ENCODE results near the gene SOWAHD.
"Not testable (repeated sequence)": the region's sequence is repeated elsewhere in the genome, so short reads cannot be mapped to it uniquely, and the experiment has no call there.

Gene SOWAHD

DNA sequence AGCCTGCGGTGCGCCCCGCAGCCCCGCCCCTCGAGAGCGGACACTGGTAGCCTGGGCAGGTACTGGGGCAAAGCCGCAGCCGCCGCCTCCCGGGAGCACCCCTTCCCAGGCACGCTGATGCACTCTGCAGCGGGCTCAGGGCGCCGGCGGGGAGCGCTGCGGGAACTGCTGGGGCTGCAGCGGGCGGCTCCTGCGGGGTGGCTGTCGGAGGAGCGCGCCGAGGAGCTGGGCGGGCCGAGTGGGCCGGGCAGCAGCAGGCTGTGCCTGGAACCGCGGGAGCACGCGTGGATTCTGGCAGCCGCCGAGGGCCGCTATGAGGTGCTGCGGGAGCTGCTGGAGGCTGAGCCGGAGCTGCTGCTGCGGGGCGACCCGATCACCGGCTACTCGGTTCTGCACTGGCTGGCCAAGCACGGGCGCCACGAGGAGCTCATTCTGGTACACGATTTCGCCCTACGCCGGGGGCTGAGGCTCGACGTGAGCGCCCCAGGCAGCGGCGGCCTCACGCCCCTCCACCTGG, 401 bp downstream of the SOWAHD start:
- no peak for DNase-seq (ENCODE audit: low read depth in 2 of 2)

- no peak for DNase-seq (ENCODE audit: low read depth in 2 of 2)
Observed at GRCh38 chrX:119759248-119759766, 919 bp downstream of the SOWAHD start.

GRCh38 chrX:119760026-119760877, 1.9 kb downstream of the SOWAHD start:
- DNase-seq (ENCODE audit: low read depth in 2 of 2): no peak

DNA sequence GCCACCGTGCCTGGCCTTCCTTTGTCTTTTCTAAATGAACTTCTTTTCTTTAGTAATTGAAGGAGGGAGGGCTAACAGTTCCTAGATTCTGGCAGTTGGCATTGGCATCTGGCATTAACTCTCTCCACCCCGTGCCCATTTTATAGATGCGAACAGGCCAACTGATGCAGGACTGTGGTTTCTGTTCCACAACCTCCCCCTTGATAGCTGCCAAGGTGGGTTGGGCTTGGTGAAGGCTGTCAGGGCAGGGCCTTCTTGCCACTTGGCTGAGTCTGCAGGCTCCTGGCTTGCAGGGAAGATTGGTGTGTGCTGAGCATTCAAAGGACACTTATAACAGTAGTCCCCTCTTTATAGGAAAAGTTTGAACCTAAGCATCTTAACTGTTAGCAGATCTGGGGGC, 4.3 kb downstream of the SOWAHD start:
- DNase-seq (ENCODE audit: low read depth in 2 of 2): no peak

DNA sequence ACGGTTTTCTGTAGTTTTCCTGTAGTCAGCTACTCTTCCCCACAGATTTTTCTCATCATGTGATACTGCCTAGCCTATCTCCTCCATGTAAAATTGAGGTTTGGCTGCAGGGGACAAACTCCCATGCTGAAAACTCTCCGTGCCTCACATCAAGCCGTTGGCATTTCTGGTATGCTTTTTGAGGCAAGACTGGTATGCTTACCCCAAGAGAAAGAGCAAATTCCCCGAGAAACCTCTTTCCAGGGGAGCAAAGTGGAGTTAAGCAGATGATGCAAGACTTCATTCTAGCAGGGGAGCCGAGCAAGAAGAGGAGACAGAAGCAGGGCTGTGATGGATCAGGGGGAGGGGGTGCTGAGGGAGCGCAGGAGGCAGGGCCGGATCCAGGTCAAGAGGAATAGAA, 4.8 kb downstream of the SOWAHD start:
- no peak for DNase-seq (ENCODE audit: low read depth in 2 of 2)

DNA sequence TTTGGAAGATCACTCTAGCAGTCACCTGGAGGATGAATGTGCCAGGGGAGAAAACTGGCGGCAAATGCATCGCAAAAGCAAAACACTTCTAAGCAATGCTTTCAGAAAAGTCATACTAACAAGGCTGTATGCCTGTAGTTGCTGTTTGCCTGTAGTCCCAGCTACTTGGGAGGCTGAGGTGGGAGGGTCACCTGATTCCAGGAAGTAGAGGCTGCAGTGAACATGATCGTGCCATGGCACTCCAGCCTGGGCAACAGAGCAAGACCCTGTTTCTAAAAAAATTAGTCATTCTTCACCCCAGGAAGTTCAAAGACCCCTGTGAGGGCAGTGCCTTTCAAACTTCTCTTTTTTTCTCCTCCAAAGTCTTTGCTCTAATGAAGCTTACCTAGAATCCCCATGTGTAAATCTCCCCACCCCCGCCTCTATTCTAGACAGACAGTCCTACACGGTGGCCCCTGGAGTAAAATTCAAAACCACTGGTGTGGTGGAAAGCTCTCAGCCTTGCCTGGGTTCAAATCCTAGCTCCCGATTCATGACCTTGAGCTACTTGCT, 5.5 kb downstream of the SOWAHD start:
- DNase-seq (ENCODE audit: low read depth in 2 of 2): no peak

- DNase-seq (ENCODE audit: low read depth in 2 of 2): not testable (repeated sequence)
Observed at GRCh38 chrX:119768436-119768835, 10.0 kb downstream of the SOWAHD start.

DNA sequence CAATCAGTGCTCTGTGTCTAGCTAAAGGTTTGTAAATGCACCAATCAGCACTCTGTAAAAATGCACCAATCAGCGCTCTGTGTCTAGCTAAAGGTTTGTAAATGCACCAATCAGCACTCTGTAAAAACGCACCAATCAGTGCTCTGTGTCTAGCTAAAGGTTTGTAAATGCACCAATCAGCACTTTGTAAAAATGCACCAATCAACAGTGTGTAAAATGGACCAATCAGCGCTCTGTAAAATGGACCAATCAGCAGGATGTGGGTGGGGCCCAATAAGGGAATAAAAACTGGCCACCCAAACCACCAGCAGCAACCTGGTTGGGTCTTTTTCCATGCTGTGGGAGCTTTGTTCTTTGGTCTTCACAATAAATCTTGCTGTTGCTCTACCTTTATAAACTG, 11.0 kb downstream of the SOWAHD start:
- not testable (repeated sequence) for DNase-seq (ENCODE audit: low read depth in 2 of 2)

- DNase-seq (ENCODE audit: low read depth in 2 of 2): no peak
Observed at GRCh38 chrX:119775517-119776238, 17.3 kb downstream of the SOWAHD start.

DNA sequence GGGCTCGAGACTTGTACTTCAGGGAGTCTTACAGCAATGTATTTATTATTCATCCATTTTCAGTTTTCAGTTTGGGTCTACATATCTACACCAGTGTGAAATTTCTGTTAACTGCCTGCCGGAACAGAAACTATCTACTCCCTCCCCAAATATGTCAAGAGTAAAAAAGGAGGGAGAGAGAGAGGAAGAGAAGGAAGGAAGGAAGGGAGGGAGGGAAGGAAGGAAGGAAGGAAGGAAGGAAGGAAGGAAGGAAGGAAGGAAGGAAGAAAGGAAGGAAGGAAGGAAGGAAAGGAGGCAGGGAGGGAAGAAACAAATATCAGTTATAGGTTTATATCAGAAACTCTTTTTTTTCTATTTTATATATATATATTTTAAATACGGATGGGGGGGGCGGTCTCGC, 20.4 kb downstream of the SOWAHD start:
- no peak for DNase-seq (ENCODE audit: low read depth in 2 of 2)

DNA sequence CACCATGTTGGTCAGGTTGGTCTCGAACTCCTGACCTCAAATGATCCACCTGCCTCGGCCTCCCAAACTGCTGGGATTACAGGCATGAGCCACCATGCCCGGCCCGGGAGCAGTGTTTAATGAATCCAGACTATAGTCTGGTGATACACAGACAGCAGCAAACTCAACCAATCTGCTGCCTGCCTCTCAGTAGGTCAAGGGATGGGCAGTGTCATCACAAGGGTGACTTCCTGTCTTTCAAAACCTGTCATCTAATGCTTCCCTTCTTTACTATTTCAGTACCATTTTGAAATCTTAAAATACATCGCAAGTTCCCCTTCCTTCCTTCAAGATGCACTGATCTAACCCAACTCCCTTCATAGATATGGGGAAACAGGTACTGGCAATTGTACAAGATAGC, 24.6 kb downstream of the SOWAHD start:
- DNase-seq (ENCODE audit: low read depth in 2 of 2): no peak

GRCh38 chrX:119784747-119785446, 26.5 kb downstream of the SOWAHD start:
- peak in 1 of 2 donors; percentile 11 for DNase-seq (ENCODE audit: low read depth in 2 of 2)

GRCh38 chrX:119790977-119791436, 32.6 kb downstream of the SOWAHD start:
- DNase-seq (ENCODE audit: low read depth in 2 of 2): peak in 1 of 2 donors; percentile 13

DNA sequence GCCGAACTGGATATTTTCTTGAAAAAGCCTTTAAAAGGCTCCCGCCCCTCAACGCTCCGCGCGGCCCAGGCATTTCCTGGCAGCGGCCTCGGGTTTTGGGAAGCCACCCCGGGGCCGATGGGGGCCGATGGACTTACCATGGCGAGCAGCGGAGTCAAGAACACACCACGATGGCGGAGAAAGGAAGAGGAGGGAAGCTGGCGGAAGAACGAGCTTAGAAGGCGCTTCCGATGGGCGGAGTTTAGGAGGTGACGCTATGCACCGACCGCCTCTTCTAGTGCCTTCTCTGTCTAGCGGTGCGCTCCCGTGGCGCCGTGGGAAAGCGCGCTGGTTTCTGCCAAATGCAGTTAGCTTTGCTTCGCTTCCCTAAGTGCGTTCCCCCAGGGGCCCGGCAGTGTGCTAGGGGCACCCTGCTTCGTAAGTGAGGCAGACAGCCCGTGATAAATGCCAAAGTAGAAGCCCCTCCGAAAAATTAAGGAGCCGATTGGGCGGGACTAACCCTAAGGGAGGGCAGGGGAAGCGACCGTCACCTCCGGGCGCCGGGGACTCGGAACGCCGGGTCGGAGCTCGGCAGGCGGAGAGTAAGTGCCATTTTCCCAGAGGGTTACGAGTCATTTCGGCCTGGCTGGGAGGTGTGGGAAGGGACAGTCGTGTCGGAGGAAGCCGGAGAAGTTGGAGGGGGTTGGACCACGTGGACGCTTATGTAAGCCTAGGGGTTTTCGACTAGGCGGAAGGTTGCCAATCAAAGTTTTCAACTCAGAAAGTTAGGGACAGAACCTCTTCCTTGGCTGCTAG, 33.2 kb downstream of the SOWAHD start, which contains the start of gene RPL39:
Gene RPL39 (minus strand): TSS at position 194 of the 795 bp plus-strand sequence. CDS start 54 bp downstream, at position 140.
- DNase-seq (ENCODE audit: low read depth in 2 of 2): peak; percentile 53 to 55

- DNase-seq (ENCODE audit: low read depth in 2 of 2): no peak
Observed at GRCh38 chrX:119801253-119802221, 43.1 kb downstream of the SOWAHD start.

GRCh38 chrX:119802546-119802945, 44.2 kb downstream of the SOWAHD start:
- DNase-seq (ENCODE audit: low read depth in 2 of 2): no peak

- not testable (repeated sequence) for DNase-seq (ENCODE audit: low read depth in 2 of 2)
Observed at GRCh38 chrX:119808461-119808860, 50.1 kb downstream of the SOWAHD start.

DNA sequence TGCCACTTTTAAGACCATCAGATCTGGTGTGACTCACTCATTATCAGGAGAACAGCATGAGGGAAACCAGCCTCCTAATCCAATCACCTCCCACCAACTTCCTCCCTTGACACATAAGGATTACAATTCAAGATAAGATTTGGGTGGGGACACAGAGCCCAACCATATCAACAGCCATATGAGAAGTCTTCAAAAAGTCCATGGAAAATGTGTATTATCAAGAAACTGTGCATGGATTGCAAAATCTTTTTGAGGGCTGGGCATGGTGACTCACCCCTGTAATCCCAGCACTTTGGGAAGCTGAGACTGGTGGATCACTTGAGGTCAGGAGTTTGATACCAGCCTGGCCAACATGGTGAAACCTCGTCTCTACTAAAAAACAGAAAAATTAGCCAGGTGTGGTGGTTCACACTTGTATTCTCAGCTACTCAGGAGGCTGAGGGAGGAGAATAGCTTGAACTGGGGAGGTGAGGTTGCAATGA, 50.8 kb downstream of the SOWAHD start:
- no peak for DNase-seq (ENCODE audit: low read depth in 2 of 2)
